HEK293 (cell line): Measurements from ENCODE around the gene SPRED3.

Experiments
- CTCF ChIA-PET: fragments of 350-600 bp; formaldehyde crosslinking; extraction: SDS; loops from one replicate; lab custom pipeline; 2021; ENCODE audit warnings: antibody characterized with exemption; lab: Yijun Ruan, JAX
- POLR2A ChIA-PET: fragments of 300-600 bp; formaldehyde crosslinking; extraction: SDS; loops from one replicate; lab custom pipeline; 2020; ENCODE audit warnings: antibody characterized with exemption, inconsistent platforms; lab: Yijun Ruan, JAX
- H3K27ac ChIP-seq: fragments of 200-500 bp; sonication (Bioruptor generic); 2 replicates; pipeline ENCODE4 v1.5.1; 2014; ENCODE audit warnings: low read depth, low read length, control low read depth, inconsistent platforms; ENCODE audit errors: extremely low read depth
- H3K36me3 ChIP-seq, 2 experiments: fragments of 200-500 bp in 1 of 2; sonication (Bioruptor generic) in 1 of 2; 1 replicate in 1 of 2; 2 replicates in 1 of 2; pipeline ENCODE4 v1.5.1; 2014 to 2017; ENCODE audit warnings: inconsistent platforms in 2 of 2, low read length in 2 of 2; ENCODE audit not compliant: control insufficient read depth in 2 of 2, insufficient read depth in 1 of 2
- H3K4me1 ChIP-seq: fragments of 200-500 bp; sonication (Bioruptor generic); 2 replicates; pipeline ENCODE4 v1.5.1; 2014; ENCODE audit warnings: mild to moderate bottlenecking, low read length, inconsistent platforms; ENCODE audit not compliant: control insufficient read depth, insufficient read depth
- H3K4me3 ChIP-seq: 2 replicates; pipeline ENCODE4 v1.5.1; 2011; ENCODE audit warnings: low read depth, mild to moderate bottlenecking, control low read depth, low read length, moderate library complexity
- H3K9me3 ChIP-seq: fragments of 200-500 bp; sonication (Bioruptor generic); 2 replicates; pipeline ENCODE4 v1.5.1; 2014; ENCODE audit warnings: low read depth, low read length, inconsistent platforms; ENCODE audit not compliant: control insufficient read depth, insufficient read depth
- KLF1 ChIP-seq: fragments of 450-650 bp; formaldehyde crosslinking; IDR thresholded peaks from 2 replicates; pipeline ENCODE4 v1.5.1; 2016; ENCODE audit warnings: missing biosample characterization, missing genetic modification characterization
- KLF16 ChIP-seq: fragments of 450-650 bp; formaldehyde crosslinking; IDR thresholded peaks from 2 replicates; pipeline ENCODE4 v1.5.1; 2017; ENCODE audit warnings: missing biosample characterization, missing genetic modification characterization
- PRDM1 ChIP-seq: fragments of 450-650 bp; formaldehyde crosslinking; IDR thresholded peaks from 2 replicates; pipeline ENCODE4; 2016; ENCODE audit warnings: missing biosample characterization, missing genetic modification characterization
- RBAK ChIP-seq: fragments of 450-650 bp; formaldehyde crosslinking; IDR thresholded peaks from 2 replicates; pipeline ENCODE4 v1.5.1; 2016; ENCODE audit warnings: missing biosample characterization, missing genetic modification characterization
- SP2 ChIP-seq: fragments of 450-650 bp; formaldehyde crosslinking; IDR thresholded peaks from 2 replicates; pipeline ENCODE4 v1.5.1; 2016; ENCODE audit warnings: missing biosample characterization, missing genetic modification characterization
- ZBTB21 ChIP-seq: fragments of 450-650 bp; formaldehyde crosslinking; IDR thresholded peaks from 2 replicates; pipeline ENCODE4 v1.5.1; 2017; ENCODE audit warnings: missing biosample characterization, missing genetic modification characterization
- ZBTB48 ChIP-seq: fragments of 450-650 bp; formaldehyde crosslinking; IDR thresholded peaks from 2 replicates; pipeline ENCODE4 v1.5.1; 2016; ENCODE audit warnings: missing biosample characterization, missing genetic modification characterization
- ZBTB7A ChIP-seq: fragments of 450-650 bp; formaldehyde crosslinking; IDR thresholded peaks from 2 replicates; pipeline ENCODE4 v1.5.1; 2016; ENCODE audit warnings: low read depth, missing biosample characterization, missing genetic modification characterization
- ZNF133 ChIP-seq: fragments of 450-650 bp; formaldehyde crosslinking; IDR thresholded peaks from 2 replicates; pipeline ENCODE4 v1.5.1; 2016; ENCODE audit warnings: missing biosample characterization, missing genetic modification characterization
- ZNF169 ChIP-seq: fragments of 450-650 bp; formaldehyde crosslinking; IDR thresholded peaks from 2 replicates; pipeline ENCODE4 v1.5.1; 2016; ENCODE audit warnings: missing biosample characterization, missing genetic modification characterization
- ZNF211 ChIP-seq: fragments of 450-650 bp; formaldehyde crosslinking; IDR thresholded peaks from 2 replicates; pipeline ENCODE4 v1.5.1; 2016; ENCODE audit warnings: low read depth, missing biosample characterization, missing genetic modification characterization
- ZNF292 ChIP-seq: fragments of 450-650 bp; formaldehyde crosslinking; IDR thresholded peaks from 2 replicates; pipeline ENCODE4 v1.5.1; 2016; ENCODE audit warnings: low read depth, missing biosample characterization, missing genetic modification characterization, borderline replicate concordance
- ZNF366 ChIP-seq: fragments of 450-650 bp; formaldehyde crosslinking; conservative IDR thresholded peaks from 2 replicates; pipeline ENCODE4 v1.5.1; 2016; ENCODE audit warnings: missing biosample characterization, missing genetic modification characterization
- ZNF391 ChIP-seq: fragments of 450-650 bp; formaldehyde crosslinking; IDR thresholded peaks from 2 replicates; pipeline ENCODE4 v1.5.1; 2016; ENCODE audit warnings: low read depth, missing biosample characterization, missing genetic modification characterization, borderline replicate concordance
- ZNF423 ChIP-seq: fragments of 450-650 bp; formaldehyde crosslinking; IDR thresholded peaks from 2 replicates; pipeline ENCODE4 v1.5.1; 2016; ENCODE audit warnings: missing biosample characterization, missing genetic modification characterization
- ZNF449 ChIP-seq: fragments of 450-650 bp; formaldehyde crosslinking; IDR thresholded peaks from 2 replicates; pipeline ENCODE4 v1.5.1; 2017; ENCODE audit warnings: missing biosample characterization, mild to moderate bottlenecking, missing genetic modification characterization, moderate library complexity
- ZNF571 ChIP-seq: fragments of 450-650 bp; formaldehyde crosslinking; IDR thresholded peaks from 2 replicates; pipeline ENCODE4 v1.5.0; 2017; ENCODE audit warnings: missing biosample characterization, missing genetic modification characterization
- ZNF580 ChIP-seq: fragments of 450-650 bp; formaldehyde crosslinking; IDR thresholded peaks from 2 replicates; pipeline ENCODE4 v1.5.1; 2016; ENCODE audit warnings: missing biosample characterization, missing genetic modification characterization
- ZNF600 ChIP-seq: fragments of 450-650 bp; formaldehyde crosslinking; IDR thresholded peaks from 2 replicates; pipeline ENCODE4 v1.5.1; 2016; ENCODE audit warnings: missing biosample characterization, missing genetic modification characterization
- ZNF621 ChIP-seq: fragments of 450-650 bp; formaldehyde crosslinking; IDR thresholded peaks from 2 replicates; pipeline ENCODE4 v1.5.1; 2017; ENCODE audit warnings: missing biosample characterization, missing genetic modification characterization
- ZNF670 ChIP-seq: fragments of 450-650 bp; formaldehyde crosslinking; IDR thresholded peaks from 2 replicates; pipeline ENCODE4 v1.5.1; 2016; ENCODE audit warnings: missing biosample characterization, missing genetic modification characterization, low read depth
- ZNF76 ChIP-seq: fragments of 450-650 bp; formaldehyde crosslinking; IDR thresholded peaks from 2 replicates; pipeline ENCODE4; 2016; ENCODE audit warnings: low read depth, missing biosample characterization, missing genetic modification characterization, borderline replicate concordance
- ZNF792 ChIP-seq: fragments of 450-650 bp; formaldehyde crosslinking; IDR thresholded peaks from 2 replicates; pipeline ENCODE4 v1.5.1; 2016; ENCODE audit warnings: missing biosample characterization, missing genetic modification characterization
- ZXDB ChIP-seq: fragments of 450-650 bp; formaldehyde crosslinking; IDR thresholded peaks from 2 replicates; pipeline ENCODE4 v1.5.1; 2016; ENCODE audit warnings: missing biosample characterization, missing genetic modification characterization
- TF ChIP-seq, protein P1 (sequence below): fragments of 450-650 bp; formaldehyde crosslinking; IDR thresholded peaks from 2 replicates; pipeline ENCODE4 v1.5.1; 2016; ENCODE audit warnings: missing biosample characterization, missing genetic modification characterization
- TF ChIP-seq, protein P2 (sequence below): fragments of 450-650 bp; formaldehyde crosslinking; IDR thresholded peaks from 2 replicates; pipeline ENCODE4 v1.5.1; 2017; ENCODE audit warnings: missing biosample characterization, missing genetic modification characterization

The SPRED3 gene

DNA sequence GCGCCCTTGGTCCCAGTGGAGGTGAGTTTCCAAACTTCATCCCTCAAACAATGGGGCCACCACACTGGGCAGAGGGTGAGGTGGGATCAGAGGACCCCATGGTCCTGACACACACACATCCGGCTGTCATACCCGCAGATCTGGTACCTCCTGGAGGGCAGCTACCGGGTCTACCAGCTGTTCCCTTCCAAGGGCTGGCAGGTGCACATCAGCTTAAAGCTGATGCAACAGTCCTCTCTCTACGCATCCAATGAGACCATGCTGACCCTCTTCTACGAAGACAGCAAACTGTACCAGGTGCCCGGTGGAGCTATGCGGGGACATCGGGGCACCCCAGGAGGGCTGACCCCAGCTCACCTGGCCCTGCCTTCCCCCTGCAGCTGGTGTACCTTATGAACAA is 28.1 kb upstream of the SPRED3 start:
- H3K4me3 ChIP-seq = no peak overlapping the region
- POLR2A ChIA-PET = interaction anchor here (0.9 to 2.9 kb wide), 5 partner anchors 13 to 27 kb away, joined by 3 to 49 read pairs (median 5); partner anchors contain the start of genes CATSPERG, GGN and PSMD8
- CTCF ChIA-PET = interaction anchor here (0.6 to 1.4 kb wide), 8 partner anchors 16 to 1435 kb away, joined by 3 to 6 read pairs (median 4); partner anchors contain the start of genes CATSPERG and FAM98C
- H3K36me3 ChIP-seq = no peaks in the 10 kb centered on the region; a peak in 1 of 3 replicates
- no peaks in the 10 kb centered on the region for H3K9me3 ChIP-seq
- peaks cover 10% of the 10 kb centered on the region for H3K4me1 ChIP-seq
- H3K27ac ChIP-seq = no peak overlapping the region
- TF ChIP-seq ZNF211 (0 out of 2 replicates have a peak, but pooled peaks have one; percentile 5), SP2 (tag by site-specific recombination) (no peak), ZNF76 (no peak)
- TF ChIP-seq, all 188 proteins: peak for 1

GRCh38 chr19:38360839-38361631 is 27.5 kb upstream of the SPRED3 start:
- Histone ChIP-seq H3K27ac (no peak overlapping the region), H3K4me1 (peaks cover 10% of the 10 kb centered on the region), H3K36me3 (no peaks in the 10 kb centered on the region; a peak in 1 of 3 replicates), H3K9me3 (no peaks in the 10 kb centered on the region), H3K4me3 (peak overlapping the region; percentile 55)
- POLR2A ChIA-PET = interaction anchor here (0.9 to 2.8 kb wide), 10 partner anchors 8 to 27 kb away, joined by 3 to 49 read pairs (median 4); partner anchors contain the start of genes GGN and PSMD8
- CTCF ChIA-PET = interaction anchor here (0.7 to 1.4 kb wide), 10 partner anchors 15 to 1434 kb away, joined by 3 to 5 read pairs (median 3); partner anchors contain the start of genes CATSPERG and FAM98C
- peak; percentile 24; the same call in 1 of the 2 replicates for TF ChIP-seq ZNF133 (tag by site-specific recombination)
- TF ChIP-seq ZNF792 (tag by site-specific recombination) = 0 out of 2 replicates have a peak, but pooled peaks have one; percentile 28
- TF ChIP-seq ZNF169 (tag by site-specific recombination) = 0 out of 2 replicates have a peak, but pooled peaks have one; percentile 44
- TF ChIP-seq ZNF571 = no peak
- TF ChIP-seq ZBTB7A = 0 out of 2 replicates have a peak, but pooled peaks have one; percentile 33
- TF ChIP-seq ZNF580 (tag by site-specific recombination) = peak; percentile 62; the same call in 1 of the 2 replicates
- no peak for TF ChIP-seq ZNF292 (tag by site-specific recombination)
- TF ChIP-seq, protein P1, sequence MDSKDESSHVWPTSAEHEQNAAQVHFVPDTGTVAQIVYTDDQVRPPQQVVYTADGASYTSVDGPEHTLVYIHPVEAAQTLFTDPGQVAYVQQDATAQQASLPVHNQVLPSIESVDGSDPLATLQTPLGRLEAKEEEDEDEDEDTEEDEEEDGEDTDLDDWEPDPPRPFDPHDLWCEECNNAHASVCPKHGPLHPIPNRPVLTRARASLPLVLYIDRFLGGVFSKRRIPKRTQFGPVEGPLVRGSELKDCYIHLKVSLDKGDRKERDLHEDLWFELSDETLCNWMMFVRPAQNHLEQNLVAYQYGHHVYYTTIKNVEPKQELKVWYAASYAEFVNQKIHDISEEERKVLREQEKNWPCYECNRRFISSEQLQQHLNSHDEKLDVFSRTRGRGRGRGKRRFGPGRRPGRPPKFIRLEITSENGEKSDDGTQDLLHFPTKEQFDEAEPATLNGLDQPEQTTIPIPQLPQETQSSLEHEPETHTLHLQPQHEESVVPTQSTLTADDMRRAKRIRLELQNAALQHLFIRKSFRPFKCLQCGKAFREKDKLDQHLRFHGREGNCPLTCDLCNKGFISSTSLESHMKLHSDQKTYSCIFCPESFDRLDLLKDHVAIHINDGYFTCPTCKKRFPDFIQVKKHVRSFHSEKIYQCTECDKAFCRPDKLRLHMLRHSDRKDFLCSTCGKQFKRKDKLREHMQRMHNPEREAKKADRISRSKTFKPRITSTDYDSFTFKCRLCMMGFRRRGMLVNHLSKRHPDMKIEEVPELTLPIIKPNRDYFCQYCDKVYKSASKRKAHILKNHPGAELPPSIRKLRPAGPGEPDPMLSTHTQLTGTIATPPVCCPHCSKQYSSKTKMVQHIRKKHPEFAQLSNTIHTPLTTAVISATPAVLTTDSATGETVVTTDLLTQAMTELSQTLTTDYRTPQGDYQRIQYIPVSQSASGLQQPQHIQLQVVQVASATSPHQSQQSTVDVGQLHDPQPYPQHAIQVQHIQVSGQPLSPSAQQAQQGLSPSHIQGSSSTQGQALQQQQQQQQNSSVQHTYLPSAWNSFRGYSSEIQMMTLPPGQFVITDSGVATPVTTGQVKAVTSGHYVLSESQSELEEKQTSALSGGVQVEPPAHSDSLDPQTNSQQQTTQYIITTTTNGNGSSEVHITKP (tag by site-specific recombination) = peak; percentile 37; the same call in 1 of the 2 replicates
- peak; percentile 78; the same call in 1 of the 2 replicates for TF ChIP-seq KLF16 (tag by site-specific recombination)
- TF ChIP-seq ZNF670 (tag by site-specific recombination) = no peak
- TF ChIP-seq ZNF449 = peak; percentile 71
- no peak for TF ChIP-seq RBAK (tag by site-specific recombination)
- peak; percentile 30; the same call in 1 of the 2 replicates for TF ChIP-seq ZBTB21
- TF ChIP-seq ZNF600 = peak; percentile 89
- TF ChIP-seq PRDM1 (tag by site-specific recombination) = 0 out of 2 replicates have a peak, but pooled peaks have one; percentile 6
- TF ChIP-seq ZNF391 = no peak
- 0 out of 2 replicates have a peak, but pooled peaks have one; percentile 21 for TF ChIP-seq ZNF621 (tag by site-specific recombination)
- TF ChIP-seq ZNF76 = peak; percentile 10; the same call in 1 of the 2 replicates
- TF ChIP-seq, protein P2, sequence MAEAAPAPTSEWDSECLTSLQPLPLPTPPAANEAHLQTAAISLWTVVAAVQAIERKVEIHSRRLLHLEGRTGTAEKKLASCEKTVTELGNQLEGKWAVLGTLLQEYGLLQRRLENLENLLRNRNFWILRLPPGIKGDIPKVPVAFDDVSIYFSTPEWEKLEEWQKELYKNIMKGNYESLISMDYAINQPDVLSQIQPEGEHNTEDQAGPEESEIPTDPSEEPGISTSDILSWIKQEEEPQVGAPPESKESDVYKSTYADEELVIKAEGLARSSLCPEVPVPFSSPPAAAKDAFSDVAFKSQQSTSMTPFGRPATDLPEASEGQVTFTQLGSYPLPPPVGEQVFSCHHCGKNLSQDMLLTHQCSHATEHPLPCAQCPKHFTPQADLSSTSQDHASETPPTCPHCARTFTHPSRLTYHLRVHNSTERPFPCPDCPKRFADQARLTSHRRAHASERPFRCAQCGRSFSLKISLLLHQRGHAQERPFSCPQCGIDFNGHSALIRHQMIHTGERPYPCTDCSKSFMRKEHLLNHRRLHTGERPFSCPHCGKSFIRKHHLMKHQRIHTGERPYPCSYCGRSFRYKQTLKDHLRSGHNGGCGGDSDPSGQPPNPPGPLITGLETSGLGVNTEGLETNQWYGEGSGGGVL (tag by site-specific recombination) = peak; percentile 4; the same call in 1 of the 2 replicates
- peak; percentile 59 for TF ChIP-seq ZNF366 (tag by site-specific recombination)
- peak; percentile 16; the same call in 1 of the 2 replicates for TF ChIP-seq KLF1
- TF ChIP-seq ZNF423 (tag by site-specific recombination) = peak; percentile 52; the same call in 1 of the 2 replicates
- TF ChIP-seq ZBTB48 (tag by site-specific recombination) = peak; percentile 86
- peak; percentile 57; the same call in 1 of the 2 replicates for TF ChIP-seq ZXDB (tag by site-specific recombination)
